ENCODE data around the gene ZNF219.
A peak's percentile ranks its signal among the peaks of the same experiment; 100 is the strongest.

Gene ZNF219

DNA sequence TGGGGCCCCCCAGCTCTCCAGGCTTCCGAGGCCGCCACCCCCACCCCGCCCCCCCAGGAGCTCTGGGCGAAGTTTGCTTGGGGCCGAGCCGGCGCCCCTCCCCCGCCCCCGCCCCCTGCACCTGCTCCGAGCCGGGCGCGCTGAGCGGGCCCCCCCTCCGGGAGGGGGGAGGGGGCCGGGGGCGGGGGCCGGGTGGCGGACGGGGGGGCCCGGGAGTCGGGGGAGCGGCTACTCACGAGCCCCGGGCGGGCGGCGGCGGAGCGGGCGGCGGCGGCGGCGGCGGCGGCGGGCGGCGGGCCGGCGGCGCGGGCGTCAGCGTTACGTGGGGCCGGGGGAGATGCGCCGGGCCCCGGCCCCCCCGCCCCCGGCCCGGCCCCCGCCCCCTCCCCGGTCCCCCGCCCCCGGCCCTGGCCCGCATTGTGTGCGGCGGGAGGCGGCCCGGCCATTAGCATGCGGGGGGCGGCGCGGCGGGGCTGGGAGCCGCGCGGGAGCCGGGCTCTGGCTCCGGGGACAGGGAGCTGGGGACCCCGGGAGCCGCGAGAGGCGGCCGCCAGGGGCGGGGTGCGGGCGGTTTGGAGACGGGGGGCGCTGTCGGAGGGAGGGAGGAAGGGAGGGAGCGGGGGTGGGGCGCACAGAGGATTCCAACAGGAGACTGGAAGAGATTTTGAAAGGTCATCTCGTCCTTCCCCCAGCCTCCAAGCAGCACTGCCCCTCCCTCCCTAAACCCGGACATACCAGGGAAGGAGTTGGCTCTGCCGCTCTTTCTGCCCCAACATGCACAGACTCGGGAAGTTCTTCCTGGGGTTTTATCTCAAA is at the start of gene ZNF219:
TSS of gene ZNF219 (minus strand) at position 580 of the 816 bp plus-strand sequence. CDS start 5,064 bp downstream, outside the sequence.
- no peak for DNase-seq

DNA sequence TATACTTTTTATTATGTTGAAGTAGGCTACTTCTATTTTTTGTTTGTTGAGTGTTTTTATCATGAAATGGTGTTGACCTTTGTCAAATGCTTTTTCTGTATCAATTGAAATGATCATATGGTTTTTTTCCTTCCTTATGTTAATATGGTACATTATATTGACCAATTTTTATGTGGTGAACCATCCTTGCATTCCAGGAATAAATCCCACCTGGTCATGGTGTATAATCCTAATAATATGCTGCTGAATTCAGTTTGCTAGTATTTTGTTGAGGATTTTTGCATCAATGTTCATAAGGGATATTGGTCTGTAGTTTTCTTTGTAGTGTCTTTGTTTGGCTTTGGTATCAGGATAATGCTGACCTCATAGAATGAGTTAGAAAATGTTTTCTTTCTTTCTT is 47.0 kb upstream of the ZNF219 start:
- DNase-seq = no peak

DNA sequence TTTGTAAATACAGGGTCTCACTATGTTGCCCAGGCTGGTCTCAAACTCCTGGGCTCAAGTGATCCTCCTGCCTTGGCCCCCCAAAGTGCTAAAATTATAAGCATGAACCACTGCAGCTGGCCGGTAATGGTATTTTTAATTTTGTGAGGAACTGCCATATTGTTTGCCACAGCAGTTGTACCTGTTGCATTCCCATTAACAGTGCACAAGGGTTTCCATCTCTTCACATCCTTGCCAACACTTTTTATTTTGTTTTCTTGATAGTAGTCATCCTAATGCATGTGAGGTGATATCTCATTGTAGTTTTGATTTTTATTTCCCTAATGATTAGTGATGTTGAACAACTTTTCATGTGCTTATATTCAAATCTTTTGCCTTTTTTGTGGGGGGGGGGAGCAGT is 43.9 kb upstream of the ZNF219 start:
- DNase-seq = no peak

DNA sequence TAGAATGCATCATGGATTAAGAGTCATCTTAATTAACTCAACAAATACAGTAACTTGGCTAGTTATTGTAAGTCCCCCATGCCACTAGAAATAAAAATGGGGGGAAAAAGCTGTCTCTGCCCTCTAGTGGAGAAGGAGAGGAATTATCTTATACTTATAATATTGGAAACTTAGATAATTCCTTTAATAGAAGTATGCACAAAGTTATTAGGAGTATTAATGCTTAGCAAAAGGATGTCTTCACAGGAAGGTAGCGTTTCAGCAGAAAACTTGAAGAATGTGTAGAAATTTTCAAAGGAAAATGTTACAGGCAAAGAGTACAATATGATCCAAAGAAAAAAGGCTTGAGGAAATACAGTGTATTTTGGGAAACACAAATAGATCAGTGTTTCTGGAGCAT is 37.6 kb upstream of the ZNF219 start:
- no peak for DNase-seq

DNA sequence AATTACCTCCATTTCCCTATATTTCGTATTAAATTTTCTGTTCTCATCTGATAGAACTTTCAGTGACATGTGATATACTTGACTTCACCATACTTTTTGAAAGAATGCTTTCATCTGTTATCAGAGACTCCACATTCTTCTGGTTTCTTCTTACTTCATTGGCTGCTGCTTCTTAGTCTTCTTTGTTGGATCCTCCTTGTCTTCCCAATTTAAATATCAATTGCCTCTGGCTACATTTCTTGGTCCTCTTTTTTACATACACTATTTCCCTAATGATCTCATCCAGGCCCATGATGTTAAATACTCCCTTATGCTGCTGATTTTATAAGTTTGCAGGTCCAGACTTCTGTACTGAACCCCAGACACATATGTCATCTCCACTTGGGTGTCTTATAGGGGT is 35.4 kb upstream of the ZNF219 start:
- no peak for DNase-seq

DNA sequence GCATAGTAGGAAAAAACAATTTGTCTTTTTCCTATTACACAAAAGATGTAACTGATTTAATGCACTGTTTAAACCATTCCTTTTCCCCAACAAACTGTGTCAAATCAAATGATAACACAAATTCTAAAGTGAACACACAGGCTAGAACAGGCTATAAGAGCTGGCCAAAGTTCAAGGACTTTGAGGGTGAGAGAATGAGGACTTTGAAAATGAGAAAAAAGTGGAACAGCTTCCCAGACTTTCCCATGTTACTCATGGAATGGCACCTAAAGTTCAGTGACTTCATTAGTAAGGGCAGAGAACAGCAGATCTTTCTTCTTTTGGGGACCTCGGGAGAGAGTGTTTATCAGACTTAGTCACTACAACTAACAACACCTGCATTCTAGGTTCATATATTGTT is 25.0 kb upstream of the ZNF219 start:
- DNase-seq = no peak

DNA sequence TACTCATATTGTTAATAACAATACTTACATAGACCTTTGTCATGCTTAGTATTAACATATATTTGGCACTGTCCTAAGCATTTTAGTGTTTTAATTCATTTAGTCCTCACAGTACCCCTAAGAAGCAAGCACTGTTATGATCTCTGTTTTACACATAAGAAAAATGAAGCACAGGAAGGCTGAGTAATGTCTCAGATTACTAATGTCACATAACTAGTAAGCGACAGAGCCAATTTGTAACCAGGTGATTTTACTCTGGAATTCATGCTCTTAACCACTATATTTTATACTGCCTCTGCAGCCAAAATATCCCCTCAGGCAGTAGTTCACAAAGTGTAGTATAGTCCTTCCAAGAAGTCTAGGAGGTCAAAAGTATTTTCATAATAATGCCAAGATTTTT is 22.7 kb upstream of the ZNF219 start:
- DNase-seq = no peak

DNA sequence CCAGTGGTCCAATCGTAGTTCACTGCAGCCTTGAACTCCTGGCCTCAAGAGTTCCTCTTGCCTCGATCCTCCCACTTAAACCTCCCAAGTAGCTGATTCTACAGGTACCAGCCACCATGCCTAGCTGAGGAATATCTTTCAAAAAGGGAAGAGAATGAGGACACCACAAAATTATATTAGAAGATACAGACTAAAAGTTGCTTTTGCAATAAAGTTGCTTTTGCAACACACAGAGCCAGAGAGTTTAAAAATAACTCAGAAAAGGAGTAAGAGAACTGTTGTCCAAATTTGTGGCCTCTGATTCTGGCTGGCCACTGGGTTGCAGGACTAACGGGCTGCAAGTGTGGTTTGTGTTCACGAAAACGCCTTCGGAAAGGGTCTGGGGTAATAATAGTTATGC is 22.2 kb upstream of the ZNF219 start:
- DNase-seq = no peak

DNA sequence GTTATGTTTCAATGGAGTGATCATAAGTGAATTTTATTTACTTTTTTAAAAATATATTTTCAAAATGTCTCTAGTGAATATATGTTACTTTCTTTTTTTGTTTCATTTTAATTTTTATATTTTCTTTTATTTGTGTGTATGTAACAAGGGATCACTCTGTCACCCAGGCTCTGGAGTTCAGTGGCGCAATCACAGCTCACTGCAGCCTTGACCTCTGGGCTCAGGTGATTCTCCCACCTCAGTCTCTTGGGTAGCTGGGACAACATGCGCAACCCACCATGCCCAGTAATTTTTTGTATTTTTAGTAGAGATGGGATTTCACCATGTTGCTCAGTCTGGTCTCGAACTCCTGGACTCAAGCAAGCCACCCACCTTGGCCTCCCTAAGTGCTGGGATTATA is 20.5 kb upstream of the ZNF219 start:
- DNase-seq = no peak

DNA sequence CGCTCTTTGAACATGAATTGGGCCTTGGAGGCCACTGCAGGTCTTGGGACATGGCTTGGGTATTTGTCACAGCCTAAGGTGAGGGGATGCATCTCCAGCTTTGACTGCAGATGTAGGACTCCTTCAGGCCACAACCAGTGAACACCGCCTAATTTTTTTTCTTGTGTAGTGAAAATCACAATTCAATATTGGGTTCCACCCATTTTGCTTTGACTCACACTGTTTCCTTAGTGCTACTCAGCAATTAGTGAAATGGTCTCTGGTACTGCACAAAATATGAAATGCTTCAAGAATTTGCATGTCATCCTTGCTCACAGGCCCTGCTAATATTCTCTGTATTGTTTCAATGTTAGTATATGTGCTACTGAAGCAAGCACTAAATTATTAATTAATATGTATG is 14.9 kb upstream of the ZNF219 start:
- DNase-seq = no peak

DNA sequence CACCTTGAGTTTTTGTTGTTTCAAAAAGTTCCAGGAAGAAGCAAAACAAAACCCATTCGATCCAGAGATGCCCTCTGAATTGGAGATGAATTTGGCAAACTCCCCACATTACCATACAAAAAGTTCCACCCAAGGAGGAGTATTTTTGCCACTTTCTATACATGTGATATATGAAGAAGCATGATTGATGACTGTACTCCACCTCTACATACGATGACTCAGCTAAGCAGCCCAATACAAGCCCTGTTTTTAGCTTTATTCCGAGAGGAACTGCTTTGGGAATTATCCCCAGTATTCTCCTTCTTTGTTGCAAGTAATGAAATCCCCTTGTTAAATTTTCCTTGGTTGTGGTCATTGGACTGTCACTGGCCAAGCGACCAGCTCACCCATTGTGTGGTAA is 13.8 kb upstream of the ZNF219 start:
- no peak for DNase-seq

DNA sequence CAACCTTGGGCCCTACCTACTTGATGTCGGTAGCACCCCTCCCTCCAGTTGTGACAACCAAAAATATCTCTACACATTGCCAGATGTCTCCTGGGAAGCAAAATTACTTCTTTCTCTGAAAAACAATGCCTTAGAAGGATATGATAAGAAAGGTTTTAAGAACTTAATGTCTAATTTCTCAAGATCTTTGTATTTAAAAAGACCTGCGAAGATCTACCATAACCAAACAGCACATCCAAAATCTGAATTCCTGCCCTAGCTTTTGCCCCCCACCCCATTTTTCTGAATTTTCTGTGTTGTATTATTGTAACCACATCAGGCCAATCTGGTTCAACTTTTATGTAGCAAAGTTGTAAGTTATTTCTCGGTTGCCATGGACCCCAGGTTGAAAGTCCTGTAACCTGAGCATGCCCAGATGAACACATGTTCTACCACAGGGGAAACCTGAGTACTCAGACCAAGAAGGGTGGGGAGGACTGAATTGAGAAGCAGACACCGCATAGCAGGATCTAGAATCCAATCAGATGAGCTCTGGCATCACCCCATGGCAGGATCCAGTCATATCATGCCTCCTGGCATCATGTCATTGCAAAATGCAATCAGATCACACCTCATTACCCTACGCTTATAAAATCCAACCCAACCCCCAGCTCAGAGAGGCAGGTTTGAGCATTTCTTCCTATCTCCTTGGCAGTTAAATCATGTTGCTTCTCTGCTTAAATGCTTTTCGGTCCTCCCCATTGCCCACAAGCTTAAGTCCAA is 11.1 kb upstream of the ZNF219 start:
- no peak for DNase-seq

DNA sequence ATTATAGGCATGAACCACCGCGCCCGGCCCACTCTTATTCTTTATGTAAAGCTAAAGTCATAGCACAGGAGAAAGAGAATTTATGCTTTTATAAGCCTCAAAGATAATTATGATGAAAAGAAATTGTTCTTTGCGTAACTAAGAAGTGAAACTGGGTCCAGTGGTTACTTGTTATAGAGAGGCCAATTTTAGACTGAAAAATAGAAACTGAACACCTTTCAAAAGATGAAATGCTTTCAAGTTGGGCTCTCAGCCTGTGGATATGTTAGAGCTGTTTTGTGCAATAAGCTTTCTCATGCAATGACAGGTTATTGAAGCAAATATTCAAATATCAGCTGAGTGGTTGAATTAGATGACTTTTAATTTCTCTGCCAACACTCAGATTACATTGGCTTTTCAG is 10.3 kb upstream of the ZNF219 start:
- no peak for DNase-seq

DNA sequence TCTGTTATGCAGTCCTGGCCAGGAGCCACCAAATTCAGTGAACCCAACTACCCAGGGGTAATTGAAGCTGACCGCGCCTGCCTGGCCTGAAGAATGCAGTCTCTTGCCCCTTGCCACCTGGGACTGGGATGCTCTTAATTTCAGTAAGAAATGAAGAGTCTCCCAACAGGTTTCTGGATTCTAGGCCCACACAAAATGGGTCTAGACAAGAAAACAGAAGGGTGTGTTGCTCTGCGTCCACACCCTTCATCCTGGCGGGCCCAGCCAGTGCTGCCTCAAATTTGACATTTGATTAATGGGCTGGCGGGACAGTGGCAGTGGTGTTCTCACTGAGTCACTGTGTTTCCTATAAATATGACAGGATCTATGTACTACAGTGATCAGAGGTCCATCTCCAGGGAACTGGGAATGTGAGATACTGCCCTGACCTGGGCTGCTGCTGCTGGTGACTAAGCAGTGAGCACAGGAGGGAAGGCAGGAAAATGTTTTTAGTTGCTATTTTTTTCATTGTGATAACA is 8.9 kb upstream of the ZNF219 start:
- DNase-seq = no peak

DNA sequence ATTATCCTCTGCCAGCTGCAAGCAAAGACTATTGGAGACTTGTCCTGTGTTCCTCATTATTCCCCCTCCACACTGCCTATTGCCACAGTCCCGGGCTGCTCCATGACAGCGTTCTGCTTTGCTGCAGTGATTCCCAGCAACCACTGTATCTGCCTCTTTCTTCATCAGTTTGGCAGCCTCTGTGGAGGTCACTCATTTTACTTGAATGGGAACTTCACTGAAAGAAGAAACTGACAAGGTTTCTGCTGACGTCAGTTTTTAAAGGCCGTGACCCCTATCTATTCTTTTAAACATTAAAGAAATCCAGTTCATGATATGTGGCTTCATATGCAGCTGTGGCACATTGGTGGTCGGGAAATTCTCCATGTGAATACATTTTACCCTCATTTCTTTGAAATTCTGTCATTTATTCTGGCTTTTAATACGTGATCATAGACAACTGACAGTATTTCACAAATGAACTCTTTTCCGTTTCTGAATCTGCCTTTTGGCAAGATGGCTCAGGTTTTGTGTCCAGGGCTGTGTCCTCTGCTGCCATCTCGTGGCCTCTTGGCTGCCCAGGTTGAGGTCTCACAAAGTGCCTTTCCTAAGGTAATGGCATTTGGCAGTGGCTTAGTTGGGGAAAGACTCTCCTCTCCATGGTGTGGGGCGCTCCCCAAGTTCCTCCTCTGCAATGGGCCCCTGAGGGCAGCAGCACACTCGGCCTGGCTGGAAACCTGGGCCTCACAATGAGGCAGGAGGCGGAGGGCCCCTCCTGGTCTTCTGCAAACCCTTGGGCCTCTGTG is 8.2 kb upstream of the ZNF219 start:
- DNase-seq = peak; percentile 75

DNA sequence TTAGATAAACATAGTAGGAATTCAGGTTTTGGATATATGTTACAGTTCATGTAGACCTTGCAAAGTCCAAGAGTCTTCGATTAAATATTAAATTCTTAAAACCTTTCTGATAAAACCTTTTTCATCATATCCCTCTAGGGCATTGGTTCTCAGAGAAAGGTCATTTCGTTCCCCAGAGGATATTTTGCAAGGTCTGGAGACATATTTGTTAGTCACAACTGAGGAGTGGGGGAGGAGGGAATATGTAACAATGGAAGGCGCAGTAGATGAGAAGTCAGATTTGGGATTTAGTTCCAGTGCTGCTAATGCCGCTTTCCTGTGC is 7.7 kb upstream of the ZNF219 start:
- DNase-seq = no peak

DNA sequence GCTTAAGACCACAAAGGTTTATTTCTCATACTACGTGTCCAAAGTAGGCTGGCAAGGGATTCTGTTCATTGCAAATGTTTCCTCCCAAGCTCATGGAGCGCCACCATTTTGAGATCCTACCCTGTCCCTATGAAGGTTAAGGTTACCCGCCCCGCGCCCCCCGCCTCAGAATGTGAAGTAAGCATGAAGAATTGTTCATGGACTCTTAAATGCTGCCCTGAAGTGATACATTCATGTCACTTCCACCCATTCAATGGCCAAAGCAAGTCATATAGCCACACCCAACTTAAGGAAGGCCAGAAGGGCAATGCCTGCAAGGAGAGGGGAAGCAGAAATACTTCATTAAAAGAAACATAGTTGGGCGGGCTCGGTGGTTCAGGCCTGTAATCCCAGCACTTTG is 6.6 kb upstream of the ZNF219 start:
- no peak for DNase-seq

DNA sequence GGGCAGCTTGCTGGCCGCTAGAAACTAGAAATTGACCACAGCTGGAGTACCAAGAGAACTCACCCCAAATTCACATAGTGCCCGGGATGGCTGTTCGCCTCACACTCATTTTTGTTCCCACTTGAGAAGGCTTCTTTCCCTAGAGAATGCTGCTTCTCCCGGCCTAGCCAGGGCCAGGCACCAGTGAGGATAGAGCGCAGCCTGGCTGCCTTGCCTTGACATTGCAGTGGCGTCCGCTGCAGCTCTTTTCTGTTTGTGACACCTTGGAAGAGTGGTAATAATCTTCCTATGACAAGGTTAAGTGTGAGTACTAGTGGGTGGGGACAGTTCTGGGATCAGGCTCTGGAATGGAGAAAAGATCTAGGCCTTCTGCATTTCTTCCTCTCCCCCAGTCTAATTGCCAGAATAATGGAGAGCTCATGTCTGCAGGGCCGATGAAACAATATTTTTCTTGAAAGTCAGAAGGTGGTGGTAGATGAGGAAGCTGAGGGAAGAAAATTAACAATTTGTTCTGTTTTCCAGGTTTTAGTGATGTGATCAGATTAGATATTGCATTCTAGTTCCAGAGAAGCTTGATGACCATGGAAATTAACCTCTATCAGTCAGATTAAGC is 6.1 kb upstream of the ZNF219 start:
- peak; percentile 83 for DNase-seq

DNA sequence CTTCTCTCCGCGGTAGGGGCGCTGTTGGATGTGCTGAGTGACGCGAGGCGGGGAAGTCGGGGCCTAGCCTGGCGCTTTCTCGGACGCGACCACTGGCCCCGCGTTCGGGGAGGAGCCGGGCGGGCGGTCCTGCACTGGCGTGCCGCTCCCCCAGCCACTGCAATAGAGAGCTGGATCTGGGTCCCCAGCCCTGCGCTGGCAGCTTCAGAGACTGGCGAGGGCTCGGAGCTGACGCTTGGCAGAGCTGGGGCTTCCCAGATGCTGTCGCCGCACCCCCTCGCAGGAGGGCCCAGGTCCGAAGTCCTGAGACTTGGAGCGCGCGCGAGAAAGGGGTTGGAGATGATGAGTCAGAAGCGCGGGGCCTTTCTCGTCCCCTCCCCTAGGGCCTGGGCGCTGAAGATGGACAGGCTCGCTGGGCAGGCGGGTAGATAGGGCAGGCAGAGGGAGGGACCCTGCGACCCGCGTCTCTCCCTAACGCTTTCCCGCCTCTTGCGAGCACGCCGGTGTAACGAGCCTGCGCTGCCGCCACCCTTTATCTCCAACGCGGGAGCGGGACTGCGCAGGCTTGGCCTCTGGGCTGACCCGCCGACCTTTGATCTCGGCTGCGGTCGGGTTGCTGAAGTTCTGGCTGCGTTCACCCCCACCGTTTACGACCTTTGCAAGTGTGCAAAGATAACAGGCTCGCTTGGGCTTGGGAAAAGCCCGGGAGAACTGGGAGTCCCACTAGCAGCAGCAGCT is 5.4 kb upstream of the ZNF219 start:
- DNase-seq = peak; percentile 98

DNA sequence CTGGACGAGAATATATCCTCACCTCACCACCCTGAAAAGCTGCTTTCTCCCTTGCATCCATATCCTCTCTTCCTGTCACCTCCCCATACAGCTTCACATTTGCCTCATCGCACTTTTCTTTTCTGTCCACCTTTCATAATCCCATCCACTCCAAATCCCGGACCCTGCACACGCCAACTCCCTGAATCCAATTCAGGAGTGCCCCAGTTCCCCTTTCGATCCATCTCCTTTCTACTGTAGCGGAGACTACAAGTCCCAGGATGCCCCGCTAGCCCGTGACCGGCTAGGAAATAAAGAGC is 4.9 kb upstream of the ZNF219 start:
- DNase-seq = no peak

DNA sequence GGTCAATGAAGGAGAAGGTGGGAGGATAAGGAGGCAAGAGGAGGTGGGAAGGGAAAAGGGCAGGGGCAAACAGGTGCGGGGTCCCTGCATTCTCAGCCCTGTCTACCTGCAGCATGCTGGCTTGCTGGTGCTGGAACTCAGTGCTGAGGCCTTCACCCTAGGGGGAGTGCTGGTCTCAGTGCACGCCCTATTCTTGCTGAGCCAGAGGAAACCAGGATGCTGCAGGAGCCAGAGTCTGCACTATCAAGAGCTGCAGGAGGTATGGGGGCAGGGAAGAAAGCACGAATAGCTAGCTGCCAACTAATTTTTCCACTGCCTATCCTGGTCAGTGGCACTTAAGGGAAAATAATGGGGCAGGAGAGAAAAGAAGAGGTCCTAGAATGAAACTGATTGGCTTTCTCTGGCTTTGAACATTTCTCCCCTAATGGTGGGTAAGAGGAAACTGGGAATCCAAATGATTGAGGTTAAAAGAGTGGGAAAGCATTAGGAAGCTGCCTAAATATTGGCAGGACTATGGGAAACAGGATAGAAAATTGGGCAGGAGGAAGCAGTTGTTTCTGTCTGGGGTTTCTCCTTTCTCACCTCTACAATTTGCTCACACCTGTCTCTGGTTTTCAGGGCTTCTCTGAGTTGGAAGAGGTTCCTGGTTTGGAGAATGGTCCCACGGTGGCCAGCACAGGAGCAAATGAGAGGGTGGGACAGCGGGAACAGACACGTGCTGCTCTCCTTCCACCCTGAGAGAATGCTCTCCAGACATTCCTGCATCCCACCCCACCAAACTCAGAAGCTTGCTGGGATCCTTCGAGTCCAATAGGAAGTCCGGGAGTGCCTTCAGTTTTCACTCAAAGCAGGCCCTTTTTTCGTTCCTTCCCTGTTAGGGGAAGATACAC is 4.3 kb upstream of the ZNF219 start:
- DNase-seq = no peak

Data from DMS79 (cell line).